Measurements from ENCODE around the gene ARHGEF9.

DNA sequence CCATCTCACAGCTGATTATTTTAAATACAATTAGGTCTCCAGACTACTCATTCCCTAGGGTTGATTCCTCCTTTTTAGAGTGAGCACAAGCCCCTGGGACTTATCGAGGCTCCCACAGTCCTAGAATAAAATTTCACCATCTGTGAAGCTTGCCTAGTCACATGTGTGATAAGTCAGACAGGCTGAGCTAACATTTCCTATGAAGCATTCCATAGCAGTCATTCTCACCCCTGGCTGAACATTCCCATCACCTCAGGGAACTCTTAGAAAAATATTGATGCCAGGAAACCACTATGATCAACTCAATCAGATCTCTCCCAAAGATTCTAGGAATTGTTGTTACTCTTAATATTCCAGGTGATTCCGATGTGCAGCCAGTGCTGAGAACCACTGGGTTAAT lies 37.7 kb downstream of the ARHGEF9 start:
- TF ChIP-seq, protein P1, sequence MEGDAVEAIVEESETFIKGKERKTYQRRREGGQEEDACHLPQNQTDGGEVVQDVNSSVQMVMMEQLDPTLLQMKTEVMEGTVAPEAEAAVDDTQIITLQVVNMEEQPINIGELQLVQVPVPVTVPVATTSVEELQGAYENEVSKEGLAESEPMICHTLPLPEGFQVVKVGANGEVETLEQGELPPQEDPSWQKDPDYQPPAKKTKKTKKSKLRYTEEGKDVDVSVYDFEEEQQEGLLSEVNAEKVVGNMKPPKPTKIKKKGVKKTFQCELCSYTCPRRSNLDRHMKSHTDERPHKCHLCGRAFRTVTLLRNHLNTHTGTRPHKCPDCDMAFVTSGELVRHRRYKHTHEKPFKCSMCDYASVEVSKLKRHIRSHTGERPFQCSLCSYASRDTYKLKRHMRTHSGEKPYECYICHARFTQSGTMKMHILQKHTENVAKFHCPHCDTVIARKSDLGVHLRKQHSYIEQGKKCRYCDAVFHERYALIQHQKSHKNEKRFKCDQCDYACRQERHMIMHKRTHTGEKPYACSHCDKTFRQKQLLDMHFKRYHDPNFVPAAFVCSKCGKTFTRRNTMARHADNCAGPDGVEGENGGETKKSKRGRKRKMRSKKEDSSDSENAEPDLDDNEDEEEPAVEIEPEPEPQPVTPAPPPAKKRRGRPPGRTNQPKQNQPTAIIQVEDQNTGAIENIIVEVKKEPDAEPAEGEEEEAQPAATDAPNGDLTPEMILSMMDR (IDR thresholded peaks at IDR 0.05): no peak
- no peak for TF ChIP-seq POLR2A (IDR thresholded peaks at IDR 0.05)

Measured in adrenal gland (tissue), 5 donors.